SK-N-MC (cell line): ENCODE results near the gene PTPRJ.

Experiments
- EZH2 ChIP-seq: fragments of 200-600 bp; sonication (generic); IDR thresholded peaks from one replicate; pipeline ENCODE4 v1.6.1; 2017; ENCODE audit warnings: antibody characterized with exemption
- POLR2AphosphoS5 ChIP-seq: IDR thresholded peaks from 2 replicates; pipeline ENCODE4 v1.6.1; 2012; ENCODE audit warnings: mild to moderate bottlenecking, low read depth, low read length, borderline replicate concordance

DNA sequence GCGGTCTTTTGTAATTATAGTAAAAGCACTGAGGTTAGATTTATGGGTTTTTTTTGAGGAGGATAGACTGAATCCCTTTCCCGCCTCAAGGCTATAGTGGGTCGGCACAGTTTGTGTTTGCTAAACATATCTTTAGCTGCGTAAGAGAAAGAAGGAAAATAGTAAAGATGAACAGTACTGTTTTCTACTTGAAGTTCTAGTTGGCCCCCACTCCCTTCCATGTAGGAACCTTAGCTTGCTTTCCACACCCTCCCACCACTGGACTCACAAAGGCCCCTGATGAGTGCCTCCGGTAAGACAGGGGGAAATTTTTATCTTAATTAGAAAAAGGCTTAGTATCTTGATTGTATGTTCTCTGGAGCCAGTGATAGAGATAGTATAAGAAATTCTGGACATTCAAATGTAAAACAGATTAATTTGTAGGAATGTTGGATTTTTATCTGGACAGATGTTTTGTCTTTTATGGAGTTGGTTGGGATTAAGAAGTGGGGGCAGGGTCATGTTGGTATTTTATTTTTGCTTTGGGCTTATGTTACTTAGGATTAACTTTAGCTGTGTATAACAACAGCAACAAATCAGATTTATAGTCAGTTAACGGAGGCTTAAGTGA is 49.4 kb downstream of the PTPRJ start:
- no peak for TF ChIP-seq EZH2
- no peak for TF ChIP-seq POLR2AphosphoS5
